ENCODE measurements around the gene GUCY1A2.
"Not testable (repeated sequence)": the region's sequence is repeated elsewhere in the genome, so short reads cannot be mapped to it uniquely, and the experiment has no call there.

DNA sequence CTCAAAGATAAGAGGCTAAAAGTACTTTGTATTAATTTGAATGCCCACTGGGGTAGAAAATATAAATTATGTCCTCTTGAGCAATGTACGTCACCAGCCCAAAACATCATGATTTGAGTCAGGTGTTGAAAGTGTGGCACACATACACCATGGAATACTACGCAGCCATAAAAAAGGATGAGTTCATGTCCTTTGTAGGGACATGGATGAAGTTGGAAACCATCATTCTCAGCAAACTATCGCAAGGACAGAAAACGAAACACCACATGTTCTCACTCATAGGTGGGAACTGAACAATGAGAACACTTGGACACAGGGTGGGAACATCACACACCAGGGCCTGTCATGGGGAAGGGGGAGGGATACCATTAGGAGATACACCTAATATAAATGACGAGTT is 134.6 kb downstream of the GUCY1A2 start:
- TF ChIP-seq, protein P1, sequence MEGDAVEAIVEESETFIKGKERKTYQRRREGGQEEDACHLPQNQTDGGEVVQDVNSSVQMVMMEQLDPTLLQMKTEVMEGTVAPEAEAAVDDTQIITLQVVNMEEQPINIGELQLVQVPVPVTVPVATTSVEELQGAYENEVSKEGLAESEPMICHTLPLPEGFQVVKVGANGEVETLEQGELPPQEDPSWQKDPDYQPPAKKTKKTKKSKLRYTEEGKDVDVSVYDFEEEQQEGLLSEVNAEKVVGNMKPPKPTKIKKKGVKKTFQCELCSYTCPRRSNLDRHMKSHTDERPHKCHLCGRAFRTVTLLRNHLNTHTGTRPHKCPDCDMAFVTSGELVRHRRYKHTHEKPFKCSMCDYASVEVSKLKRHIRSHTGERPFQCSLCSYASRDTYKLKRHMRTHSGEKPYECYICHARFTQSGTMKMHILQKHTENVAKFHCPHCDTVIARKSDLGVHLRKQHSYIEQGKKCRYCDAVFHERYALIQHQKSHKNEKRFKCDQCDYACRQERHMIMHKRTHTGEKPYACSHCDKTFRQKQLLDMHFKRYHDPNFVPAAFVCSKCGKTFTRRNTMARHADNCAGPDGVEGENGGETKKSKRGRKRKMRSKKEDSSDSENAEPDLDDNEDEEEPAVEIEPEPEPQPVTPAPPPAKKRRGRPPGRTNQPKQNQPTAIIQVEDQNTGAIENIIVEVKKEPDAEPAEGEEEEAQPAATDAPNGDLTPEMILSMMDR (IDR thresholded peaks at IDR 0.05): not testable (repeated sequence)
- TF ChIP-seq EP300 (IDR thresholded peaks at IDR 0.05); POLR2A (IDR thresholded peaks at IDR 0.05; ENCODE audit: low read depth): not testable (repeated sequence)
